Activated gamma-delta T cell treated with anti-CD3 and anti-CD28 coated beads, Interleukin-2, amount 50 U/mL, for 16 hours (primary cell): Measurements from ENCODE around the gene DPPA4.

Source experiments
- DNase-seq: peaks from one replicate; pipeline ENCODE4 v3.0.0-alpha.2; 2020; ENCODE audit warnings: low read depth

The DPPA4 gene

DNA sequence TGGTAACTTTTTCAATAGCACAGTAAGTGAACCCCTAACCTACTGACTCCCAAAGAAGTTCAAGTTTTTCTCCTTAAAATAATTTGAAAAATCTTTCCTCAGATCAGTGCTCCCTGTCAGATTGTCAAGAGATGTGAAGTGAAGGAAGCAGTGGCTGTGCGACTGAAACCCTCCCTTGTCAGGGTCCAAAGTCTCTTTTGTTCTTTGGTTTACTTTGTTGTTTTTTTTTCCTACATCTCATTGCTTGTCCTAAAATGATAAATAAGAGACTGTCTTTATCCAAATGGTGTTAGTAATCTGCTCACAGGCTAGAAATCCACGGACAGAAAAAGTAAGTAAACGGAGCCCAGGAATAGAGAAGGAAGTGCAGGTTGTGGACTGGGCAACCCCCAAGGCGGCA, 976 bp upstream of the DPPA4 start:
- no peak for DNase-seq

DNA sequence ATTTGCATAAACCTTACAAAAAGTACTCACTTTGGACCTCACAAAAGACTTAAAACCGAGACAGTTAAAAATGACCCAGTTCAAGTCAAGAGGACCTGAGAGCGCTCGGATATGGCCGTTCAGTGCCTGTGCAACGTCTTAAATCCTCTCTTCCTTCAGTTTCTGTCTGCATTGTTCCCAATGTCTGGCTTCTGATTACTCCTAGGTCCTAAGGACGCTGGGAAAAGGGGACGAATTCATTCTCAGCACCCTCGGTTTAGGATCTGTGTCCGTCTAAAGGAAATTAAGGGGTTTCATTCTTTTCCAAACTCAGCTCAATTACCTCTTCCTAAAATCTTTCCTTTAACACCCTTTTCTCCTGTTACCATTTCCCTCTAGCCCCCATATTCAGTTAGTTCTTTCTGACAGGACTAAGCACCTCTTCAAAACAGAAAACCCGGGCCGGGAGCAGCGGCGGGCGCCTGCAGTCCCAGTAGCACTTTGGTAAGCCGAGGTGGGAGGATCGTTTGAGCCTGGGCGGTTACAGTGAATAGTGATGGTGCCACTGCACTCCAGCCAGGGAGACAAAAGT, 970 bp downstream of the DPPA4 start:
- DNase-seq: no peak

DNA sequence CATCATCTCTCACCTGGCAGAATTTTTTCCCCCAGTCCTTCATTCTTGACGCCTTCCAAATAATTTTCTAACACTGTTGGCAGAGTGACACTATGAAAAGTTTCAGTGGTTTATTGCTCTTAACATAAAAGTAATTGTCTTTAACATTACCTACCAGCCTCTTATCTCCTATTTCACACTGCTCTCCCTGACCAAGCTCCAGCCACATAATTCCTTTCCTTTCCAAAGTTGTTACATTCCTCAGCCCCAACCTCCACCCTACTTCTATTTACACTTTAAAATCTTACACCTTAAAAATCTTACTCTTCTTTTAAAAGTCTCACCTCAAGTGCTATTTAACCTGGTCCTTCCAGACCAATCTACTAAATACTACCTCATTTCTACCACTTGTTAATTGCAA, 2.8 kb downstream of the DPPA4 start:
- no peak for DNase-seq

DNA sequence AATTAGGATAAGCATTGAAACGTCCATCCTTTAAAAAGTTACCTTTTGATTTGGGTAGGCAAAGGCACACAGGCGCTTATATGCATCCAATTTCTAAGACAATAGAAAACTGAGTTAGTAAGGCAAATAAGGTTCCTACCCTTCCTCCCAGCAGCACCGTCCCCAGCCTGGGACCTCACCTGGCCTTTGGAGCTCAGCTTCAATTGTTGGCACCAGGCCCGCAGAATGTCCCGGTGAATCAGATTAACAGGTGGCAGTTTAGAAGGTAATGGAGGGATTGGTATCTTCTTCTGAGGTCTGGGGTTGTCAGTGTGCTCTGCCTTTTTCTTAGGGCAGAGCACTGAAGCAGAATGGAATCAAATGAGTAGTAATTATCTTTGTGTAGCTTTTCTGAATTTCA, 5.7 kb downstream of the DPPA4 start:
- no peak for DNase-seq

DNA sequence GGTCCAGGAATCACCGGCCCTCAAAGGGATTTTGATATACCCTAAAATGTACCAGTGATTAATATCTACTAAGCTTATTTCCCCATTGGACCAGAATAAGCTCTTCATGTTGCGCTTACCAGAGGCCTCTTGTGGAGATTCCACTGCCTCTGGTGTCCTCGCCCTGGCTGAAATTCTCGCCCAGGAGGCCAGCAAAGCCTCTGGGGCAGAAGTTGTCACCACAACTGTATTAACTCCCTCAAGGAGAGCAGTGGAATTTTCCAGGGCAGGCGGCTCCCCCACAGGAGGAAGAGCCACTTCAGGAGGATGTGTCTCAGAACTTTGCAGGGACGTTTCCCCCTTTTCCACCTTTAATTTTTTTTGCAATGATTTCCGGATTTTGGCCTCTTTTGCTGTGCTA, 6.9 kb downstream of the DPPA4 start:
- no peak for DNase-seq

DNA sequence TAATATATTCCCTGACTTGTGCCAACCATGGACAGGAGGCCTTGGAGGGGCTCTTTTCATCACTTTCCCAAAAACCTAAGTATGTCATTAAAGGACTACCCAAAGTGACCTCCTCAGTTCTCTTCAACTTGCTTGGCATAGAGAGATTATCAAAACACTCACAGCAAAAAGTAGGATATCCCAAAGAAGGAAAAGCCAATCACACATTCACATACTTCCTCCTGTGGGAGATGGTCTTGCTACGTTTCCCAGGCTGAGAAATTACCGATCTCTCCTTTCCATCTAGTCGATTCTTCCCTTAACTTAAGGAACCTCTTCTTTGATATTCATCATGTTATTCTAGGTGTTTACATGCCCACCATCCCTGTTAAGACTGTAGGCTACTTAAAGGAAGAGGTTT, 9.1 kb downstream of the DPPA4 start:
- no peak for DNase-seq

DNA sequence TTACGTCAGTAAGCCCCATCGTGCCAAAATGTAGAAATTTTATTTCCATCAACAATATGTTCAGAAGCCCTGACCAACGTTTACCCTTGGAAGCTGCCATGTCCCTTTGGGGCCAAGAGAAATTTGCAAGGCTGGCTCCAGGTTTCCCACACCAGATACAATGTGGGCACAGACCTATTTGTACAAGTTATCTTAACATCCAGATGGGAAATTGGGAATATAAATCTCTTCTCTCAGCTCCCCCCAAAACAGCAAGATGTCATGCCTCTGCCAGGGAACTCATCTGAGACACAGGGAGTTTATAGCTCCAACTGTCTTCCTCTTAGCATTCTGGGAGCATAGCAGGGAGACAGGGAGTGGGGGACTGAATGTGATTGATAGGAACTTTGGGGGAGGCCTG, 11.7 kb downstream of the DPPA4 start:
- DNase-seq: no peak

DNA sequence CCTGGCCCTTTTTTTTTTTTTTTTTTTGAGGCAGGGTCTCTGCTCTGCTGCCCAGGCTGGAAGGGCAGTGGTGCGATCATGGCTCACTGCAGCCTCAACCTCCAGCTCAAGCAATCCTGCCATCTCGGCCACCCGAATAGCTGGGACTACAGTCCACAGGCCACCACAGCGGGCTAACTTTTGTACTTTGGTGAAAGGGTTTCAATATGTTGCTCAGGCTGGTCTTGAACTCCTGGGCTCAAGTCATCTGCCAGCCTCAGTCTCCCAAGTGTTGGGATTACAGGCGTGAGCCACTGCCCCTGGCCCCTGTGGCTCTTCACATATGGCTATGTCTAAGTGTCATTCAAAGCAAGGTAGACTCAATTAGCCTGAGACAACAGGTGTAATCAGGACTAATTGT, 12.2 kb downstream of the DPPA4 start:
- no peak for DNase-seq

DNA sequence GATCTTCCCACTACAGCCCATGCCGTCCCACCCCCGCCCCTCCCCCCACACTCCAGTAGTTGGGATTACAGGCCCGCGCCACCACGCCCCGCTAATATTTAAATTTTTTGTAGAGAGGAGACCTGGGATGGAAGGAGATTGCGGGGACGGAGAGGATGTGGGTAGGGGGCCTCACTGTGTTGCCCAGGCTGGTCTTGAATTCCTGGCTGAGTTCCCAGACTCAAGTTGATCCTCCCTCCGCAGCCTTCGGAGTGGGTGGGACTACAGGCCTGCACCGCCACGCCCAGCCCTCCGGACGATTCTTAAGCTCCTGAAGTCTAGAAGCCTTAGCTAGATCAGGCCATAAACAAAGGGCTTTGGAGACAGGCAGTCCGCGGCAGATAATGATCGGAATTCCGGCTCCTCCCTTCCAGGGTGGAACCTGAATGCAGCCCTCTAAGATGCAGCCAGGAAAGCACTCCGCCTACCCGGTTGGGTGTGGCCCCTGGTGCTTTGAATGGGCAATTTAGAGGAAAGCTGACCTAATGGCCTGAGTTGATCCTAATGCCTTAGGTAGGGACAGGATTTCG, 21.1 kb downstream of the DPPA4 start, which contains the start of gene DPPA2:
Gene DPPA2, minus strand, starts transcription at position 356 of the 569 bp plus-strand sequence. CDS start 1,975 bp downstream, outside the sequence.
- no peak for DNase-seq

DNA sequence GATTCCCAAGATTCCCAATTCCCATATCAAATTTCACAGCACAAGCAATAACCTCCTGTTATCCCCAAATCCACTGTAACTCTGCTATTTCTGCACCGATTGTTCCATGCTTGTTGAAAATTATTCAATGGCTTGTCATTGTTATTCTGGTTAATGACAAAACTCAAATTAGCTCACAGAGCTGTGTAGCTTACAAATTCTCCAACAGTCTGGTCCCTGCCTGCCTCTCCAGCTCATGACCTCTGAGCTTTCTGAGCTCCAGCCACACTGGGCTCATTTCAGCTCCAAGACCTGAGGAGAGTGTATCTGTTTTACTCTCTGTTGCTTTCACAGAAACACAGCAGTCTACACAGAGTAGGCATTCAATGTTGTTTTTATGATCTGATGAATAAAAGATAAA, 24.3 kb downstream of the DPPA4 start:
- no peak for DNase-seq

DNA sequence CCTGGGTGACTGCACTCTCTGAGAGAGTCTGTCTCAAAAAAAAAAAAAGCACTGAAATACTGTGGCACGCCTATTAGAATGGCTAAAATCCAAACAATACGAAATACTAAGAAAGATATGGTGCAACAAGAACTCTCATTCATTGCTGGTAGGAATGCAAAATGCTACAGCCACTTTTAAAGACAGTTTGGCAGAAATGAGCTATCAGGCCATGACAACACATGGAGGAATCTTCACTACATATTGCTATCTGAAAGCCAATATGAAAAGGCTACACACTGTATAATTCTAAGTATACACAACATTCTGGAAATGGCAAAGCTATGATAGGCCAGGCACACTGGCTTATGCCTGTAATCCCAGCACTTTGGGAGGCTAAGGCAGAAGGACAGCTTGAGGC, 39.9 kb downstream of the DPPA4 start:
- DNase-seq: no peak

DNA sequence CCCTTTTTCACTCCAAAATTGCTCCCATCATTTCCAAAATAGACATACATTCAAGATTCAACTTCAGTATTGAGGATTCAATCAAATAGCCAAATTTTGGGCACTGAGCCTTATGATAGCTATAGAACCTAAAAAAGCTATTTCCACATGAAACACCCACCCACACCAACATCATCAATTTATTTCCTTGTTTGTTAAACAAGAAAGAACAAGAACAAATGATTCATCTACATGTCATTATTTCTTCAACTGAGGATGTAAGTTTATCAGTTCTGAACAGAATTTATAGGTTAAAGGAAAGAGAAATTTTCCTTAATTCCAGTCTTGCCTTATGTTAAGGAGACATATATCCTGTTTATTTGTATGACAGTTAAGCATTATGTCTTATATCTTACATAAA, 53.3 kb downstream of the DPPA4 start:
- DNase-seq: no peak

DNA sequence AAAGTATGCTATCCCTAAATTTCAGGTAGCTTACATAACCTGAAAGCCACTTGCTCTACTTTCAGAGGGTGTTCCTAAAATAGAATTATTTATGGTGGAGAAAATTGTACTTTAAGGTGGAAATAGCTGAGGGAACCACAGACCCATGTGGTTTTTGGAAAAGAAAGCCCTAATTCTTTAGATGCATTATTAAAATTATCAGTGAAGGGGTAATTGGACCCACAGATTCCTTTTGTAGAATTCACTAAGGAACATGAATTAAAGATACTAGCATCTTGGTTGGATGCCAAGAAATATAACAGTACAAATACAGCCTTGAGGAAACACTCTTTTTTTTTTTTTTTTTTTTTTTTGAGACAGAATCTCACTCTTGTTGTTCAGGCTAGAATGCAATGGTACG, 58.8 kb downstream of the DPPA4 start:
- no peak for DNase-seq

DNA sequence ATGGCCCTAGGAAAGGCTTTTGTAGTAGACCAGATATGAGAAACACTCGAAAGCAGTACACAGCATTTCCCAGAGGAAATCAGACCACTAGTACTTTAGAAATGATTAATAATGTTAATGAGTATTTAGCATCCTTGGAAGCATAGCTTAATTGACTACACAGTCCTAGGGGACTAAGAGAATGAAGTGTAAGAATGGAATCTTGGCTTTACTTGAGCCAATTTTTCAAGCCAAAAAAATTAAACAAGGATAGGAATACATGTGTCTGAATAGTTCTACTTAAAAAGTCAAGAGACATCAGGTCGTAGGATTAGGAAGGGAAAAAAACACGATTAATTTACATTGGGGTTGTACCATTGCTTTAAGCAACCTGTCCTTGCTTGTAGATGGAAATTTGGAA, 59.2 kb downstream of the DPPA4 start:
- DNase-seq: no peak
